ENCODE results near the gene GHRH. TPM values are rescaled to one million over a fixed set of nuclear protein-coding genes. Genes with fewer than 3 reads are reported as not detected.

The GHRH gene
- total RNA-seq, 1 experiment from 2014 or later = not detected

- Histone ChIP-seq H3K4me1 (ENCODE audit: control insufficient read depth, insufficient read depth, low read length) (no peaks in the 10 kb centered on the region), H3K9me3 (ENCODE audit: control insufficient read depth, insufficient read depth, low read depth, low read length) (no peaks in the 10 kb centered on the region), H3K27me3 (ENCODE audit: control insufficient read depth, insufficient read depth, low read length) (no peaks in the 10 kb centered on the region), H3K36me3 (ENCODE audit: control insufficient read depth, insufficient read depth, low read length) (peaks cover 2% of the 10 kb centered on the region; the same call in 1 of the 2 replicates), H3K4me3 (ENCODE audit: low read depth in 2 of 2, low read length in 2 of 2) (no peak overlapping the region), H3K27ac (ENCODE audit: low read length) (no peak overlapping the region)
- TF ChIP-seq CTCF (IDR thresholded peaks at IDR 0.05) (no peak), REST (IDR thresholded peaks at IDR 0.05; ENCODE audit: insufficient read depth in 1 of 2, low read depth in 2 of 2, low read length in 1 of 2) (no peak), POLR2AphosphoS5 (IDR thresholded peaks at IDR 0.05; ENCODE audit: low read depth, low read length) (no peak), TCF7L2 (IDR thresholded peaks at IDR 0.05; ENCODE audit: low read depth, low read length) (no peak), SIN3A (IDR thresholded peaks at IDR 0.05; ENCODE audit: borderline replicate concordance, insufficient read depth, low read depth, low read length) (no peak)
- intact Hi-C loops (cut with micrococcal nuclease; ENCODE audit: unreplicated experiment) (no loop called here), in situ Hi-C loops (cut with HindIII; ENCODE audit: low pct_unique_long_range_greater_than_20kb, low sequenced_read_pairs) (no loop called here)
- no peak for DNase-seq (ENCODE audit: low read depth, low spot score)
- ATAC-seq = no peak
- no TSS peak for BruUV-seq (replicated peaks)
- CTCF ChIA-PET = no interaction called here
- POLR2A ChIA-PET = no interaction called here
Measured at GRCh38 chr20:37308086-37309050, 46.8 kb upstream of the GHRH start.

DNA sequence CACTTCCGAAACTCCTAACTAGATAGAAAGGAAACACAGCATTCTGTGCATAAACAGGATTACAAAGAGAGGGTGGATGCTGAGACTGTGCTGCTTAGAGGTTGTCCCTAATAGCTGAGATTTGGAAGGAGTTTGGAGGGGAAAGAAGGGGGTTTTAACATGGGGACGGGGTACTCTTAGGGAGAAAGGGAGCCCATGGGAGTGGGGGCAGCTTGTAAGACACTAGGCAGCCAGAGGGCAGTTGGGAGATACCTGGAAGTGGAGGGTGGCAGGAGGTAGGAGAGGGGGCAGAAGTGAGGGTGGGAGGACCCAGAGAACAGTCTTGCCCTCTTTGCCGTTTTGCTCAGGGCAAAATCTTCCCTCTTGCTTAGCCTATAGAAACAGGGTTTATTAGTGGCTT is 44.2 kb upstream of the GHRH start:
- no peak overlapping the region for H3K27ac ChIP-seq (ENCODE audit: low read length)
- H3K9me3 ChIP-seq (ENCODE audit: control insufficient read depth, insufficient read depth, low read depth, low read length) = no peaks in the 10 kb centered on the region
- in situ Hi-C loops (cut with HindIII; ENCODE audit: low pct_unique_long_range_greater_than_20kb, low sequenced_read_pairs) (no loop called here), intact Hi-C loops (cut with micrococcal nuclease; ENCODE audit: unreplicated experiment) (no loop called here)
- no peak for ATAC-seq
- H3K27me3 ChIP-seq (ENCODE audit: control insufficient read depth, insufficient read depth, low read length) = no peaks in the 10 kb centered on the region
- CTCF ChIA-PET = no interaction called here
- POLR2A ChIA-PET = no interaction called here
- no peak for DNase-seq (ENCODE audit: low read depth, low spot score)
- TF ChIP-seq REST (IDR thresholded peaks at IDR 0.05; ENCODE audit: insufficient read depth in 1 of 2, low read depth in 2 of 2, low read length in 1 of 2) (no peak), SIN3A (IDR thresholded peaks at IDR 0.05; ENCODE audit: borderline replicate concordance, insufficient read depth, low read depth, low read length) (no peak), CTCF (IDR thresholded peaks at IDR 0.05) (no peak), TCF7L2 (IDR thresholded peaks at IDR 0.05; ENCODE audit: low read depth, low read length) (no peak), POLR2AphosphoS5 (IDR thresholded peaks at IDR 0.05; ENCODE audit: low read depth, low read length) (no peak)
- H3K4me3 ChIP-seq (ENCODE audit: low read depth in 2 of 2, low read length in 2 of 2) = no peak overlapping the region
- H3K4me1 ChIP-seq (ENCODE audit: control insufficient read depth, insufficient read depth, low read length) = no peaks in the 10 kb centered on the region
- no TSS peak for BruUV-seq (replicated peaks)
- H3K36me3 ChIP-seq (ENCODE audit: control insufficient read depth, insufficient read depth, low read length) = peaks cover 4% of the 10 kb centered on the region; the same call in 1 of the 2 replicates
